T-helper 22 cell (primary cell): Measurements from ENCODE around the gene NXPH3.
"Not testable (repeated sequence)": the region's sequence is repeated elsewhere in the genome, so short reads cannot be mapped to it uniquely, and the experiment has no call there.

Experiments used
- DNase-seq: peaks from one replicate; pipeline ENCODE4 v3.0.0-alpha.2; 2020; ENCODE audit warnings: low read depth

NXPH3 gene

DNA sequence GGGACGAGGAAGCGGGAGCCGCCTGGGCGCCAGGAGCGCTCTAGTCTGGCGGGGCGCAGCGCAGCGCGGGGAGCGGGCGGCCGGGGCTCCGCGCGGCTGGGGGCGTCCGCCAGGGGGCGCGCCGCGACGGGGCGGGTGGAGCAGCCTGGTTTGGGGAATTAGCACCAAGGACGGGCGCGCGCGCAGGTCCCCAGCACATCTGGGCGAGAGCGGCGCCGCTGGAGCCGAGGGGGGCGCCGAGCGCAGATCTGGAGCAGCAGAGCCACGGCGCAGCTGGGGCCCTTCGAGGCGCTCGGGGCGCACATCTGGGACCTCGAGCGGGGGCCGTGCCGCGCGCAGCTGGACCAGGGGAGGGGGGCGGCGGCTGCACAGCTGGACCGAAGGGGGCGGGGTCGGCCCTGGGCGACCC is at the start of gene NXPH3:
Gene NXPH3 (plus strand): TSS at position 193 of the 409 bp plus-strand sequence. CDS start 349 bp downstream, outside the sequence.
- peak; percentile 22 for DNase-seq

DNA sequence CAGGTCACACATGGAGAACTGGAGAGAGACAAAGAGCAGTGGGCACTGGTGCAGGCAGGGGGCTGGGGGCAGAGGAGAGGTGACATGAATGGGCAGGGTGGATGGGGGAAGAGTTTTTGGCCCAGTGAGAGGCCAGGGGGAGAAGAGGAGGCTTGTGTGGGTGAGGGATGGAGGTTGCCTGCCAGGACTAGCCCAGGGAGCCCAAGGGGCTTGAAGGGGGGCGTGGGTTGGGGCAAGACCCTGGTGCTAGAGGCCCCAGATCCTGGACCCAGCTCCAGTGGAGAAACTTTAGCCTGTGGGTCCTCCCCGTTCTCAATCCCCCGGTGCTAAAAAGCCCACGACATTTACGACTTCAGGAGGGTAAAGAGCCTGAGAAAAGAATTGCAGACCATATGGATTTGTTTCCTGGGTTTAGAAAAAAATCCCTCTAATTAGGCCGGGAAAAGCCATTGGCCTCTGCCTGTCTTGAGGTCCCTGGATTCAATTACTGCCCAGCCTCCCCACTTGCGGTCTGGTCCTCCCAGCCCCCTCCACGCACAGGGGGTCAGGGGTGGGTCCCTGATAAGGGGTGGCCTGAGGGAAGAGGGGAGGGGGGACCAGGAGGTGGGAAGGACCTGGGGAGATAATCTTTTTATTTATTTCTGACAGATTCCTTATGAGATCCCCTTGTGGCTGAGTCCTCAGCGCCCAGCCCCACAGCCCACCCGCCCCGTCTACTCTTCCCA is 47.6 kb upstream of the NXPH3 start:
- DNase-seq, result no peak

DNA sequence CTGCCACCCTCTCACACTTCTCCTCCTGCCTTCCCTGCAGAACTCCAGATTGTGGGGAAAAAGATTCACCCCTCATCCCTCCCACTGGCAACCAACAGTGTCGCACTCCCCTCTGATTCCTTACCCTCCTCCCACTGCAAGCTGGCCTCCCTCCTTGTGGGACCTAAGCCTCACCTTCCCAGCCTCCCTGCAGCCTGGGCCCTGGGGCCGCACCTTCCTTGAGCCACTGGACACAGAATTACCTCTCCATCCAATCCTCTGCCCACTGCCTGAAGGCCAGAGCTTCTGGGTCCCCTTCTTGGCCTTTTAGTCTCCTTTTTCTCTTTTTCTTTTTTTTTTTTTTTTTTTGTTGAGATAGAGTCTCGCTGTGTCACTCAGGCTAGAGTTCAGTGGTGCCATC is 46.7 kb upstream of the NXPH3 start:
- DNase-seq, result no peak

DNA sequence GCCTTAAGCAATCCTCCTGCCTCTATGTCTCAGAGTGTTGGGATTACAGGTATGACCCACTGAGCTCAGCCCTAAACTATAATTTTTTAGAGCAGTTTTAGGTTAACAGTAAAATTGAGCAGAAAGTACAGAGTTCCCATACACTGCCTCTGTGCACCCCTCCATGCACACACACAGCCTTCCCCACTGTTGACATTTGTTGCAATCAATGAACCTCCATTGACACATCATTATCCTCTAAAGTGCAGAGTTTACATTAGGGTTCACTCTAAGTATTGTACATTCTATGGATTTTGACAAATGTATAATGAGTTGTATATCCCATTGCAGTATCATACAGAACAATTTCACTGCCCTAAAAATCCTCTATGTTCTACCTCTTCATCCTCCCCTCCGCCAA is 45.6 kb upstream of the NXPH3 start:
- no peak for DNase-seq

DNA sequence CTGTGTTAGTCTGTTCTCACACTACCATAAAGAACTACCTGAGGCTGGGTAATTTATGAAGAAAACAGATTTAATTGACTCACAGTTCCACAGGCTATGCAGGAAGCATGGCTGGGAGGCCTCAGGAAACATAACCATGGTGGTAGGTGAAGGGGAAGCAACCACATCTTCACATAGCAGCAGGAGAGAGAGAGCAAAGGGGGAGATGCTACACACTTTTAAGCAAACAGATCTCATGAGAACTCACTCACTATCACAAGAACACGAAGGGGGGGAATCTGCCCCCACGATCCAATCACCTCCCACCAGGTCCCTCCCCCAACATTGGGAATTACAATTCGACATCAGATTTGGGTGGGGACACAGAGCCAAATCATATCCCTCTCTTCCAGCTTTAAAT is 31.8 kb upstream of the NXPH3 start:
- DNase-seq, result no peak

DNA sequence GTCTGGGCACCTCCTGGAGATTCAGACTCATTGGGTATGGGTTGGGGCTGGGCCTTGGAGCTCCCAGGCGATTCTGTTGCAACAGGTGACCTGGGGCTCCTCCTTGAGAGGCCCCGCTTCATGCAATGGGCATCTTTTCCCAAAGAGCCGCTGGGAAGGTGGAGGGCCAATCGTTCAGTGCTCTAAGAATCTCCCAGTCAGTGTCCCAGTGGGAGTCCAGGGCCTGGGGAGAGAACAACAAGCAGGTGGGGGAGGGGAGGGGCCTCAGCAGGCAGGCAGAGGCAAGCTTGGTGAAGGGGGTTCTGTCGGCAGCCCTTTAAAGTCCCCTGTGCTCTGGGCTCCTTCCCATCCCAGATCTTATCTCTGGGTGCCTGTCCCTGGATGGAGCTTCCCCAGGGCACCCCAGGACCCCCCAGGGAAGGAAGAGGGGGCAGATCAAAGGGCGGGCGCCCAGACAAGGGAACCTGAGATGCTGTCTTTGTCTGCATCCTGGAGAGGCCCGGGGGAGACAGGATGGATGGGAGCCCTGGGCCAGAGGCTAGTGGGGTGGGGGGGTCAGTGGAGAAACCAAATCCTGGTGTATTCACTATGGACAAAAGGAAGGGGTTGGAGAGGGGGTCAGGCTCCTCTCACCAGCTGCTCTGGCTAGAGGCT is 30.5 kb upstream of the NXPH3 start:
- DNase-seq, result no peak

DNA sequence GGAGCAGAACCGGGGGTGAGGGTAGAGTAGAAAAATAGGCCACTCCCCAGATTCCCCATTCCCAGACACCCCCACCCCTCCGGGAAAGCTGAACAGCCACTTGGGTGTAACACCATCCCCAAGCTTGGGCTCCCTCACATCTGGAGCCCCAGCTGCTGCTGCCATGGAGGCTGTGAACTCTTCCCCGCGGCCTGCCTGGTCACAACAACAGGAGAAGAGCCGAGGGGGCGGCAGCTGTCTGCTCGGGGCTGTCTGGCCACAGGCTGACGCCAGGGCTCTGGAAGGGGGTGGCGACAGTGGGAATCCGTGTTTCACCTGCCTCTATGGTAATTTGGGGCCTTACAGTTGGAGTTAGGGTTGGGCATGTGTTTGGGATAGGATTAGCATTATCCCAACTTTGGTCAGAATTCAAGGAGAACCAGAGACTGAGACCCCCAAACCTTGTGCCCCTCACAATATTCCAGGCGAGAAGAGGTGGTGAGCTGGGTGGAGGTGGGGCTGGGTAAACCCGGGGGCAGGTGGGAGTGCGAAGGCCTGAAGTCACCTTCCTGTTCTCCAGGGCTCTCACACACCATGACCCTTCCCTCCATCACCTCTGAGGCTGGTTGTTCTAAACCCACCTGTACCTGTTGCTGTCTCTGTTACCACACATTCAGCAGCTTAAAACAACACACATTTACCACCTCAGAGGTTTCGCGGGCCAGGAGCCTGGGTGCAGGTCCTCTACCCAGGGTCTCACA is 29.7 kb upstream of the NXPH3 start:
- DNase-seq, result no peak

DNA sequence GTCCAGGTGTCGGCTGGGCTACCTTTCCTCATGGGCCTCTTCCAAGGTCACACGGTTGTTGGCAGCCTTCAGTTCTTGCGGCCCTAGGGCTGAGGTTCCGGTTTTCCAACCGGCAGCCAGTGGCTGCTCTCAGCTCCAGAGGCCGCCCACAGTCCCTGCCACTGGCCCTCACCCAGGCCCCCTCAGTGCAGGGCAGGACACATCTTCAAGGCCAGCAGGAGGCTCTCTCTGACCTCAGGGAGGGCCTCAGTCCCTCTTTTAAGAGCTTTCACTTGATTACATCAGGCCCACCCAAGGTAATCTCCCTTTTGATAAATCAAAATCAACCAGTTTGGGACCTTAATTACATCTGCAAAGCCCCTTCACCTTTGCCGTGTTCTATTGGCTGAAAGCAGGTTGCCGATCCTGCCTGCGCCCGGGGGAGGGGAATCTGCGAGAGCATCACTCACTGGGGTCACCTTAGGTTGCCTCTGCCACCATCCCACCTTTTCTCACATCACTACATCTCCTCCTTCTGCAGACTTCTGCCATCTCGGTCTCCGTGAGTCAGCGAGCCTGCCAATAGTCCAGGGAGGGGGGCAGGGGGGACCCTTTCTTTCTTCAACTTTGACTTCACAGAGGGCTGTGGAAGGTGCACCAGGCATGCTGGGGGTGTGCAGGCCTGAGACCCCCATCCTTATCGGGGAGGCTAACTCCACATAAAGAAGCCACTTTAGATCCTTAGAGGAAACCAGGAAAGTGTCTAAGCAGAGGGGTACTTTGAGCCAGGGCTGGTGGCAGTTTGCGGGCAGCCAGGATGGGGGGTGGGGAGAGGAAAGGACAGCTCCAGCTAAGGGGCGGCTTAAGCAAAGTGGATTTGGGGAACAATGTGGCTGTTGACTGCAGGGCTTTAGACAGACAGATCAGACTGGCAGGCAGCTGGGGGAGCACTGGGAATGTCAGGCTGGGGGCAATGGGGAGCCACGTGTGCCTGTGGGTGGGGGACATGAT is 28.8 kb upstream of the NXPH3 start:
- no peak for DNase-seq

DNA sequence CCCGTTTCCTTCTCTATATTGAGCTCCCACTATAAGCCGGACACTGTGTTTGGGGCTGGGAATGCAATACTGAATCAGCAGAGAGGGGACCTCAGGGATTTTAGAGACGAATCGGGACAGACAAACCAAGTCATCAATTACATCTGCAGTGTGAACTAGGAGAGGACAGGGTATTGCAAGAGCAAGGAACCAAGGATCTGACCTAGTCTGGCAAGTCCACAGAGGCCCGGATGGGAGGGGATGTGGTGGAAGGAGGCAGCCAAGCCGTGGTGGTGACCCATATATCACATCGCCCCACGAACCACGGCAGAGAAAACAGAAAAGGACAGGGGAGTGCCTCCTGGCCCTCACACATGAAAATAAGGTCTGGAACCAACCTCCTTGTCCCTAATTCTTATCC is 28.1 kb upstream of the NXPH3 start:
- DNase-seq, result no peak

DNA sequence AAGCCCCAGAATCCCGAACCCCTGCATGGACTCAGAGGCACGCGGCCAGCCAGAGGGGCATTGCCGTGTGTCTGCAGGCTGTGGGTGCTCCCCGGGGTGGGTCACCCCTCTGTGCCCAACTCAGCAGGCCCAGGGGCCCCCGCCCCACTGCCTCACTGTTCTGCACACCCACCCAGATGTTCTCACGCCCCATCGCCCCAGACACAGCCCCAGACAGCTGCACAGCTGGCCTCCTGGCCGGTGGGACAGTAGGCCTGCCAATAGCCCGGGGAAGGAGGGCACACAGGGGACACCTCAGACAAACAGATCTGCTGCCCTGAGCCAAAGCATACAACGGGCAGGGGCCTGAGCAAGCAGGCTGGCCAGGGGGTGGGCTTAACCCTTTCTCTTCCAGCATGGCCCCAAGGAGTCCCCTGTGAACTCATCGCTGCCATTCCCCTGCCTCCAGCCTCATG is 27.6 kb upstream of the NXPH3 start:
- DNase-seq, result no peak

DNA sequence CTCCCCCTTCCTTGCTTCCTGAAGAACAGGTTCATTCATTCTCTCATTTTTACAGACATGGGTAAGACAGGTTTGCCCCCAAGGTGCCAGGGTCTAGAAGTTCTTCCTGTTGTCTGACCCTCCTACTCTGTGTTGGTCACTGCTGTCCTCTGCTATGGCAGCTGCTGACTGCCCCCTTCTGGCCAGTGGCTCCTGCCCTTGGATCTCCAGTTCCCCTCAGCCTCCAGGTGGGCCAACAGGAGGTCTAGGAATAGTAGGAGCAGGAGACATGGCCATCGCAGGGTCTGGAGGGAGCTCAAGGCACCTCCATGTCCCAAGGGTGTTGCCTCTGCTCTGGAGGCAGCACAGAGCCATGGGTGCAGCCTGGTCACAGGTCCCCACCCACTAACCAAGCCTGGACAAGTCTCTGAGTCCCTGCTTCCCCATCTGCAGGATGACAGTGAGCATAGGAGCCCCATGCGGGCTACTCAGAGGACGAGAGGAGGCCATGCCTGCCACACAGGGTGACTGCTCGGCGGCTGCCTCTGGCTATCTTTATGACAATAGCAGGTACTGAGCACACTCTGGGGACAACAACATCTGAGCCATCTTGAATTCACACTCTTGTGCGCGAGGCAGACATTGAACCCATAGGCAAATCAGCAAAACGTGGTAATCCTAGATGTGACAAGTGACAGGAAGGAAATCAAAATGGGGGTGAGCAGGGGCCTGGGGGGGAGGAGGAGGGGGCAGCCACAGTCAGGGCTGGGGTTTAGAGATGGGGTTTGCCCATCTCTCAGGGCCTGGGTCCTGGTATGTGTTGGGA is 27.0 kb upstream of the NXPH3 start:
- no peak for DNase-seq

DNA sequence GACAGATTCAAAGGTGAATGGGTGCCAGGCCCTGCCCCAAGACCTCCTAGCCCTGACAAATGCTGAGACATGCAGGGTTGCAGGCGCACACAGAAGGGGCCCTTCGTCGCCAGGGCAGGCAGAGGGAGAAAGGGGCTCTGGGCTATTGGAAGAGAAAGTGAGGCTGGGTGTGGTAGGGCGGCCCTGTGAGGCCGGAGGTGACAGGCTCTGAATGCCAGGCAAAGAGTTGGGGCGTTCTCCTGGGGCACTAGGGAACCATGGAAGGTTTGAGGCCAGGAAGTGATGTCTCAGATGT is 26.4 kb upstream of the NXPH3 start:
- DNase-seq, result no peak

DNA sequence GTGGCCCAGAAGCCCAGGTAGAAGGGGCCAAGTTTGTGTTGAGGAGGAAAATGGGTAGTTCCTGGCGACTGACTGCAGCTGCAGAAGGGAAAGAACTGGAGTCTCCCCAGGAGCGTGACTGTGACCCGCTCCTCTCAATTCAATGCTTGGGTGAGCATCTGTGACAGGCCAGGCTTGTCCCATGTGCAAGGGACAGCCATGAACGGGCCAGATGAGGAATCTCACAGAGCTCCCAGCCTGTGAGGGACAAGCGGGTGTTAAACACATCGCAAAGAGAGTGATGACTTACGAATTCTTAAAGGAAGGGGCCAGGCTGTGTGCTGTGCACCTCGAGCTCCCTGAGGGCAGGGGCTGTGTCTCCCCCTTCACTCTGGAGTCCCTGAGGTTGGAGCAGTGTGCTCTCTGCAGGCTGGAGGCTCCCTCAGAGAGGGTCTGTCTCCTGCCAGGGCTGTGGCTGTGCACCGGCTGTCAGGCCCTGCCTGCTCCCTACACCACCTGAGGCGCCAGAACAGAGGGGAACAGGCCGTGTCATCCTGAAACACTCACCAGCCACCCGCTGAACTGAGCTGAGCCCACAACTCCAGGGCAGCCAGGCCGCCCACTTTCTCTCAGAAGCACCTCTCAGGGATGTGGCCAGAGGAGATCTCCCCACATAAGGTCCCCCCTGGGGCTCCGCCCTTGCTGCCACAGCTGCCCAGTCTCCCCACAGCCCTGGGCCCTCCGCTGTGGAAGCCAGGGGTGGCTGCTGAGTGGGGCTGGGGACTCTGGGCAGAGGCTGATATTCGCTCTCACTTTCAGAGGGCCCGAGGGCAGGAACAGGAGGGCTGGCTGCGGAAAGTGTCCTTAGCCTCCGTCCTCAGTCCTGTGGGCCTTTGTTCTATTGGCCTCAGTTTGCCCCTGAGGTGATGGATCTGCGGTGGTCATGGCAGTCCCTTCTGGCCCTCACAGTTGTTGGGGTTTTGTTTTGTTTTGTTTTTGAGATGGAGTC is 25.7 kb upstream of the NXPH3 start:
- DNase-seq, result no peak

DNA sequence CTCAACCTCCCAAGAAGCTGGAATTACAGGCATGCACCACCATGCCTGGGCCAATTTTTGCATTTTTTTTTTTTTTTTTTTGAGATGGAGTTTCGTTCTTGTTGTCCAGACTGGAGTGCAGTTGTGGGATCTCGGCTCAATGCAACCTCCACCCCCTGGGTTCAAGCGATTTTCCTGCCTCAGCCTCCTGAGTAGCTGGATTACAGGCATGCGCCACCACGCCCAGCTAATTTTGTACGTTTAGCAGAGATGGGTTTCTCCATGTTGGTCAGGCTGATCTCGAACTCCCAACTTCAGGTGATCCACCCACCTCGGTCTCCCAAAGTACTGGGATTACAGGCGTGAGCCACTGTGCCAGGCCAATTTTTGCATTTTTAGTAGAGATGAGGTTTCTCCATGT is 24.9 kb upstream of the NXPH3 start:
- not testable (repeated sequence) for DNase-seq

DNA sequence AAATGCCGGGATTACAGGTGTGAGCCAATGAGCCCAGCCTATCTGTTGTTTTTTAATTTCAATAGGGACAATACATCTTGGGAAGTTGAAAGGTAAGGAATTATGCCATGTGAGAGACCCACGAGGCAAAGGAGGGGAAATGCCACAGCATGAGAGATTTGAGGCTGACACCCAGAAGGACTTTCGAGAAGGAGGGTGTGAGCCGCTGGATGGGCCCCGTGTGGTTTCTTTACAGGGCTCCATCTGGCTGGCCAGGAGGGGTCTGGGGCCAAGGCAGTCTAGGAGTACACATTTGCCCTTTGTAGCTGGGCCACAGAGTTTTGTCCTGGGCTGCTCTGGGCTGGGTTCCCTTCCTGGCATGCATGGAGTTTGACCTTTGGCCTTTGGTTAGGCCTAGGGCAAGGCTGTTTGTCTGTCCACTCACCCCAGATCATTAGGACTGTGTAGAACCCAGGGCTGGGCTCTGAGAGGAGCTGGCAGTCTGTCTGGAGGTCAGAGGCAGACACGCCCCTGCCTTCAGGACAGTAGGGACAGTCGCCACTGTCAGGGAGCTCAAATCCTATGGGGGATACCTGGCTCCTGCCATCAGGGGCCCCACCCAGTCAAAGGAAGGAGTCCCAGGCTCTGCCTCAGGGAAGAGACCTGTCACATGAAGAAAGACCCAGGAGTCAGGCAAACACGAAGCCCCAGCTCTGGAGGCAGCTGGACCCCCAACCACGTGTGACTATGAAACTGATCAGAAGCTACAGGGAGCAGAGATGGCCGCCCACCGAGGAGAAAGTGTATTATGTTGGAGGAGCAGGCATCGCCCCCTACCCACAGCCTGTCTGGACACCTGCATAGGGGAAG is 24.2 kb upstream of the NXPH3 start:
- DNase-seq, result no peak

DNA sequence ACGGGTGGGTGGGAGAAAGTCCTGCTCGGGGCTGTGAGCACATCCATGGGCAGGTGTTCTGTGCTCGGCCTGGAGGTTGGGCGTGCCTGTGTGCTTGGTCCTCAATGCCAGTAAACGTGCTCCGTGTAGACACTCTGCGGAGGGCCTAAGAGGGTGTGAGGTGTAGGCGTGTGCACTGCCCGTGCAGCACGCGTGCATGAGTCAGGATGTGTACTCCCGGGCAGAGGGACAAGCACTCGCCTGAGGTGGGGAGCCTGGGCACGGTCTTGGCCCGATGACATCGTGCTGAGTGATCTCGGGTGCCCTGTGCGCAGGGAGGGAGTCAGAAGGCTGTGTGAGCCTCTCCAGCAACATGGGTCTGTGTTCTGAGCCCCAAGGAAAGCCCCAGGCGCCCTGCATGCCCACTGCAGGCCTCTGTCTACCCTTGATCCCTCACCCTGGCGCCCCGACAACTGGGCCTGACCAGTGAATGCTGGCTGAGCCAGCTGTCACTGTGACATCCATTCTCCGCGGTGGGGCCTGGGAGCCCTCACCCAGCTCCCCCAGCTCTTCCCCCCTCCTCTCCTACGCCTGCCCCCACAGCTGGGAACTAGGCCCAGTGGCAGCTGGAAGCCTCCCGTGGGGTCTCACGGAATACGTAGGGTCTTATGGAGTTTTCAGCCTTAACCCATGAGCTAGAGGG is 23.5 kb upstream of the NXPH3 start:
- no peak for DNase-seq

DNA sequence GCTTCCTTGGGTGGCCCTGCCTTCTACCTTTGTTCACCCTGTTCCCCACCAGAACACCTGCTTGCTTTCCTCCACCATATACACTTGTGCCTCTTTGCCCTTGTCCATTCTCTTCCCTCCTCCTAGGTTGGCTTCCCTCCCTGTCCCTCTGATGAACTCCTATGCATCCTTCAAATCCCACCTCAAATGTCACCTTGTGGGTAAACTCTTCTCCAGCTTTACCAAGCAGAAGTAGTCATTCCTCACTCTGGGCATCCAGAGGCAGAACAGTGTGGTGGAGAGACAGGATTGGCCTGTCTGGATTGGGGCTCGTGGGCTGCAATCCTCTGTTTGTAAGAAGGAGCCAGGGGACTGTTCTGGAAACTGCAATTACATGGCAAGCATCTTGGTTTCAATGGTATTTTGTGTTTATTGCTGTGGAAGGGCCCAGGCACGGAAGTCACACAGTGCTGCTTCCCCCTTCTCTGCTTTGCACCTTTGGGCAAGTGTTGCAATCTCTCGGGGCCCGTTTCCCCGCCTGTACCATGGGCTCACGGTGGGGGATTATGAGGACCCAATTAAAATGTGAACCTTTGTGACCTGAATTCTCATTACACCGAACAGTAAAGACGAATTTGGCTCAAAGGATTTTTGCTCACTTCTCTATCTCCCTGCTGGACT is 21.9 kb upstream of the NXPH3 start:
- DNase-seq, result no peak
